Thoracic aorta (tissue), 2 donors: Measurements from ENCODE around the gene ADM2. TPM values are rescaled to one million over a fixed set of nuclear protein-coding genes. Genes with fewer than 3 reads are reported as not detected.

Source experiments
- ATAC-seq: fragments of 150-250 bp; one replicate; pipeline ENCODE4 v1.8.0; 2017; ENCODE audit warnings: low read depth; ENCODE audit not compliant: insufficient number of reproducible peaks, low FRiP score
- DNase-seq: peaks from one replicate; pipeline ENCODE4 v3.0.0-alpha.2; 2020; ENCODE audit warnings: low spot score
- H3K27ac ChIP-seq, 2 donors: fragments of 200-600 bp; sonication (generic); 1 replicate in 1 of 2; 2 replicates in 1 of 2; pipeline ENCODE4 v1.5.1; 2016; ENCODE audit warnings: mild to moderate bottlenecking in 2 of 2, moderate library complexity in 2 of 2
- H3K27me3 ChIP-seq: fragments of 200-600 bp; sonication (generic); replicated peaks from 2 replicates; pipeline ENCODE4 v1.6.0; 2016; ENCODE audit warnings: mild to moderate bottlenecking; ENCODE audit not compliant: insufficient read depth
- H3K36me3 ChIP-seq: fragments of 200-600 bp; sonication (generic); one replicate; pipeline ENCODE4 v1.5.1; 2016
- H3K4me1 ChIP-seq, 2 donors: fragments of 200-600 bp; sonication (generic); 1 replicate in 1 of 2; 2 replicates in 1 of 2; pipeline versions ENCODE4 v1.5.1 to v1.6.0; 2016; ENCODE audit warnings: low read depth in 2 of 2, mild to moderate bottlenecking in 1 of 2; ENCODE audit not compliant: control insufficient read depth in 1 of 2
- H3K4me3 ChIP-seq: fragments of 200-600 bp; sonication (generic); 2 replicates; pipeline ENCODE4 v1.5.1; 2016; ENCODE audit warnings: mild to moderate bottlenecking
- H3K9me3 ChIP-seq: fragments of 200-600 bp; sonication (generic); 2 replicates; pipeline ENCODE4 v1.5.1; 2016
- total RNA-seq, 2 donors: library from RNA; depleted of rRNA; stranded (reverse); fragments of >200 nt; gene quantifications; one replicate each; pipeline versions ENCODE4 v1.1.0 to v1.2.3, GENCODE V29; 2016
- TF ChIP-seq, protein P1 (sequence below): fragments of 200-600 bp; sonication (generic); IDR thresholded peaks from one replicate; pipeline ENCODE4 v1.5.1; 2019; ENCODE audit warnings: antibody characterized with exemption

Gene ADM2
- total RNA-seq, 2 donors from 2014 or later = 0.14 TPM; not detected in 1

- H3K36me3 ChIP-seq = peaks cover 22% of the 10 kb centered on the region
- ATAC-seq (peak; percentile 72), DNase-seq (no peak)
- no peaks in the 10 kb centered on the region for H3K27me3 ChIP-seq
- no peaks in the 10 kb centered on the region for H3K9me3 ChIP-seq
- peak within 1 kb of the TSS; percentile 82 to 89 for H3K27ac ChIP-seq
- H3K4me3 ChIP-seq = peak within 1 kb of the TSS; percentile 100
- TF ChIP-seq, protein P1, sequence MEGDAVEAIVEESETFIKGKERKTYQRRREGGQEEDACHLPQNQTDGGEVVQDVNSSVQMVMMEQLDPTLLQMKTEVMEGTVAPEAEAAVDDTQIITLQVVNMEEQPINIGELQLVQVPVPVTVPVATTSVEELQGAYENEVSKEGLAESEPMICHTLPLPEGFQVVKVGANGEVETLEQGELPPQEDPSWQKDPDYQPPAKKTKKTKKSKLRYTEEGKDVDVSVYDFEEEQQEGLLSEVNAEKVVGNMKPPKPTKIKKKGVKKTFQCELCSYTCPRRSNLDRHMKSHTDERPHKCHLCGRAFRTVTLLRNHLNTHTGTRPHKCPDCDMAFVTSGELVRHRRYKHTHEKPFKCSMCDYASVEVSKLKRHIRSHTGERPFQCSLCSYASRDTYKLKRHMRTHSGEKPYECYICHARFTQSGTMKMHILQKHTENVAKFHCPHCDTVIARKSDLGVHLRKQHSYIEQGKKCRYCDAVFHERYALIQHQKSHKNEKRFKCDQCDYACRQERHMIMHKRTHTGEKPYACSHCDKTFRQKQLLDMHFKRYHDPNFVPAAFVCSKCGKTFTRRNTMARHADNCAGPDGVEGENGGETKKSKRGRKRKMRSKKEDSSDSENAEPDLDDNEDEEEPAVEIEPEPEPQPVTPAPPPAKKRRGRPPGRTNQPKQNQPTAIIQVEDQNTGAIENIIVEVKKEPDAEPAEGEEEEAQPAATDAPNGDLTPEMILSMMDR = no peak
- peaks cover 15 to 29% of the 10 kb centered on the region in 2 donors for H3K4me1 ChIP-seq
Measured at GRCh38 chr22:50507421-50507990, 26.2 kb downstream of the ADM2 start, which contains the start of gene LMF2. Gene LMF2 (minus strand): TSS chr22:50507702. CDS start chr22:50507675, 27 bp downstream.

DNA sequence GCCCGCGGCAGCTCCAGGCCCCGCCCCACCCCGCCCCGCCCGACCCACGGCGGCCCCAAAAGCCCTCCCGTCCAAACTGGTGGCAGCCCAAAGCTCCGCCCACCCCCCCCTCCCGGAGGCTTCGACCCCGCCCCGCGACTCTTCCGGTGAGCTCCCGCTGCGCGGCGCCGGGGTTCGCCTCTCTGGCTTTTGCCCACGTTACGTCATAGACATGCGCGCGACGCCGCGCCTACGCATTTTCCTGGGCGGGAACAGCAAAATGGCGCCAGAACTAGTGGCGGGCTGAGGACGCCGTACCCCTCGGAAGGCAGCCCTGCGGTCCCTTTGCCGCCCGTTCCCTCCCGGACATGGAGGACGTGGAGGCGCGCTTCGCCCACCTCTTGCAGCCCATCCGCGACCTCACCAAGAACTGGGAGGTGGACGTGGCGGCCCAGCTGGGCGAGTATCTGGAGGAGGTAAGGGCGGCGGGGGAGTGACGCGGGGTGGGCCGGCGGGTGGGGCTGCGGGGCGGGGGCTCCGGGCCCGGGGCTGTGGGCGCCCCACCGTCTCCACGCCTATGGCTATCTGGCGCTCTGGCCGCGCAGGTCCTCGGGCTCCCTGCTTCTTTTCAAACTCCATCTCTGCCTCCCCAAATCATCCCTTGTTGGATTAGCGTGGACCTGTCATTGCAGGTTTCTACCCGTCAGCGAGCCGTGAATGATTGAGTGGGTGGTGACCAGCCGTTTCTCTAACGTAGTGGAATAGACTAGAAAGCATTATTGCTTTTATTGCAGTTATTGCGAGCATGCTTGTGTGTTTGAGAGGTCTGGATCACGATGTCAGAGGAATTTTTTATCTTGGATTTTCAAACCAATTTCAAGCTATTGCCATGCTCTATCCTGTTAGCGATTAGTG lies 26.9 kb downstream of the ADM2 start, which contains the start of gene NCAPH2:
NCAPH2 (plus strand) TSS at position 234 of the 894 bp plus-strand sequence; CDS start at position 348, 114 bp downstream.
- Histone ChIP-seq H3K4me3 (peak within 1 kb of the TSS; percentile 100), H3K27ac (peak within 1 kb of the TSS; percentile 82 to 89), H3K4me1 (peaks cover 15 to 29% of the 10 kb centered on the region in 2 donors), H3K36me3 (peaks cover 19% of the 10 kb centered on the region), H3K27me3 (no peaks in the 10 kb centered on the region), H3K9me3 (no peaks in the 10 kb centered on the region)
- ATAC-seq (peak; percentile 77), DNase-seq (peak; percentile 86)
- TF ChIP-seq, protein P1 = no peak

DNA sequence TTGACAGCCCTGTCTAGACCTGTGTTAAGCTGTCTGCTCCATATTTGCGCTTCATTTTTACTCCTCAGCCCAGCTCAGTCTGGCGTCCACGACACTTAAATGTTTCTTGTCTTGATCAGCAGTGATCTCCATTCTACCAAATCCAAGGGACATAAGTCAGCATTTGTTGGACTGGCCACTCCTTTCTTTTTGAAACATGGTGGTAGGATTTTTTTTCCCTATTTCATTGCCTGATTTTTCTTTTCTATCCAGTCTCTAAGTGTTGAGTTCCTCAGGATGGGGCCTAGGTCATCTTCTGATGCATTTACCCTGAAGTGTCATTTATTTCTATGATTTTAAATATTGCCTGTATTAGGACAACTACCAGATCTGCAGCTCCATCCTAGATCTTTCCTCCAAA lies 27.6 kb downstream of the ADM2 start:
- DNase-seq (no peak), ATAC-seq (no peak)
- peak overlapping the region; percentile 92 for H3K4me3 ChIP-seq
- peak overlapping the region; percentile 82 to 89 for H3K27ac ChIP-seq
- TF ChIP-seq, protein P1 = no peak
- no peaks in the 10 kb centered on the region for H3K9me3 ChIP-seq
- no peaks in the 10 kb centered on the region for H3K27me3 ChIP-seq
- peaks cover 15 to 29% of the 10 kb centered on the region in 2 donors for H3K4me1 ChIP-seq
- H3K36me3 ChIP-seq = peaks cover 18% of the 10 kb centered on the region

GRCh38 chr22:50513175-50513574 lies 31.8 kb downstream of the ADM2 start:
- Histone ChIP-seq H3K4me1 (peaks cover 9 to 11% of the 10 kb centered on the region in 2 donors), H3K9me3 (no peaks in the 10 kb centered on the region), H3K4me3 (no peak overlapping the region), H3K36me3 (peaks cover 16% of the 10 kb centered on the region), H3K27me3 (no peaks in the 10 kb centered on the region), H3K27ac (no peak overlapping the region)
- ATAC-seq (no peak), DNase-seq (no peak)
- TF ChIP-seq, protein P1 = no peak

DNA sequence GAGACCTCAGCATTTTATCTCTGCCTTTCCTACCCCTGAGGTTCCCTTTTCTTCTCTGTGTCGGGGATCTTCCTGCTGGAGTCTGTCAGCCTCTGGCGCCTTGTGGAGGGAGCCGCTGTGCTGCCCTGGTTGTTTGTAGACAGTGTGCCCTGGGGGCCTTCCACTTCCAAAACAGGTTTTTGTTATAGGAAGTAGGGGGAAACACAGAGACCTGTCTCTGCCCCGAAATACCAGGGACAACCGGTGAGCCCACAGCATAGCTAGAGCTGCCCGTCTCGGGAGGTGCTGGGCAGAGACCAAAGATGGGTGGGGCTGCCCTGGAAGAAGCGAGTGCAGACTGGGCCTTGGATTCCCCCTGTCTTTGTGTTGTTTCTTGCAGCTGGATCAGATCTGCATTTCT lies 34.7 kb downstream of the ADM2 start:
- TF ChIP-seq, protein P1 = no peak
- no peaks in the 10 kb centered on the region for H3K9me3 ChIP-seq
- H3K27ac ChIP-seq = no peak overlapping the region
- peaks cover 39% of the 10 kb centered on the region for H3K36me3 ChIP-seq
- no peak for DNase-seq
- ATAC-seq = no peak
- H3K27me3 ChIP-seq = no peaks in the 10 kb centered on the region
- no peaks in the 10 kb centered on the region for H3K4me1 ChIP-seq
- no peak overlapping the region for H3K4me3 ChIP-seq
